Measurements from ENCODE around the gene ADIG. TPM values are rescaled to one million over a fixed set of nuclear protein-coding genes. Genes with fewer than 3 reads are reported as not detected.

The ADIG gene
- polyA plus RNA-seq, 4 donors: not detected

DNA sequence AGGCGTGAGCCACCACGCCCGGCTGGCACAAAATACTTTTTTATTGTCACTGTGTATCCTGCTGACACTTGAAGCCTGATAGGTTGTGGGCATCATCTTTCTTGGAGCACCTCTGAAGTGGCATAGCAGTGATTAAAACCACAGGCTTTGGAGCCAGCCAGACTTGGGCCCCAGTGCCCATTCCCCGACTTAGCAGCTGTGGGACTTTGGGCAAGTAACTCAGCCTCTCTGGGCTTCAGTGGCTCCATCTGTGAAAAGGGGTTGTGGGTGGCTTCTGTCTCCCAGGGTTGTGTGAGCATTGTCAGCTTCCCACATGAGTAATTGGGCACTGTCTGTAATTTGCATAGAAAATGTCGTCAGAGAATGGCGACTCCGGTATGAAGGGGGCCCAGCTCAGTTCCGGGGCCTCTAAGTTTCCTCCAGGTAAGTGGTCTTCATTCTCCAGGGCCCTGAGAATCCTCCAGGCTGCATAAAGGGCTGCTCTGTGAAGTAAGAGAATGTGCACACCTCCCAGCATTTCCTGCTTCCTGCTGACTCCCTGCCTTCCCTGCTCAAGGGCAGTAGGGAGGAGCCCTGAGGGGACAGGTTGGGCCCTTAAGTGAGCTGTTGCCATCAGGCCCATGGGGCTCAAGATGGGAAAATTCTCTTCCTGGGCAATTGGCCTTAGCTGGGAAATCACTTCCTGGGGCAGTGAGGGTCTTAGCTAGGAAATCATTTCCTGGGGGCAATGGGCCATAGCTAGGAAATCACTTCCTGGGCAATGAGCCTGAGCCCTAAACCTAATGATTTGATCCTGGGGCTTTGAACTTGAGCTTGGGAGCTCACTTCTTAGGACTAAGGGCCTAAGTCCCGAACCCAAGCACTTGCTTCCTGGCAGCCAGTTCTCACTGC lies 47.8 kb downstream of the ADIG start:
- DNase-seq (ENCODE audit: low read depth in 4 of 4, low spot score in 3 of 4): no peak

DNA sequence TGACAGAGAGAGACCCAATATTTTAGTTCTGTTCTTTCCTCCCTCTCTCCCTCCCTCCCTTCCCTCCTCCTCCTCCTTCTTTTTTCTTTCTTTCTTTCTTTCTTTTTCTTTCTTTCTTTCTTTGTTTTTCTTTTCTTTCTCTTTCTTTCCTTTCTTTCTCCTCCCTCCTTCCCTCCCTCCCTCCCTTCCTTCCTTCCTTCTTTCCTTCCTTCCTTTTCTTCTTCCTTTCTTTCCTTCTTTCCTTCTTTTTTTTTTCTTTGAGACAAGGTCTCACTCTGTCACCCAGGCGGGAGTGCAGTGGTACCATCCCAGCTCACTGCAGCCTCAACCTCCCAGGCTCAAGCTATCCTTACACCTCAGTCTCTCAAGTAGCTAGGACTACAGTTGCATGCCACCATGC lies 49.0 kb downstream of the ADIG start:
- DNase-seq (ENCODE audit: low read depth in 4 of 4, low spot score in 3 of 4): no peak

DNA sequence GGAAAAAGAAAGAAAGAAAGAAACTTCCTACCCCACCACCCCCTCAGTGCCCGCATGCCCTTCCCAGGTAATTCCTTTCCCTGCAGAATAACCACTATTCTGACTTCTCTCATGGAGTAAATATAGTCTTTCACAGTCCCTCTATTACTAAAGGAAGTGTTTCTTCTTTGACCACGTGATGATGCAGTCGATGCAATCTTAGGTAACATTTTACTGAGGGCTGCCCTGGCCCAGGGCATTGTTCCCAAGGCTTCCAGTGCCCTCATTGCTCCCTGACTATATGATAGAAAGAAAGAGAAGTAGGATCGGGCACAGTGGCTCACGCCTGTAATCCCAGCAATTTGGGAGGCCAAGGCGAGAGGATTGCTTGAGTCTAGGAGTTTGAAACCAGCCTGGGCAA lies 49.7 kb downstream of the ADIG start:
- DNase-seq (ENCODE audit: low read depth in 4 of 4, low spot score in 3 of 4): no peak

DNA sequence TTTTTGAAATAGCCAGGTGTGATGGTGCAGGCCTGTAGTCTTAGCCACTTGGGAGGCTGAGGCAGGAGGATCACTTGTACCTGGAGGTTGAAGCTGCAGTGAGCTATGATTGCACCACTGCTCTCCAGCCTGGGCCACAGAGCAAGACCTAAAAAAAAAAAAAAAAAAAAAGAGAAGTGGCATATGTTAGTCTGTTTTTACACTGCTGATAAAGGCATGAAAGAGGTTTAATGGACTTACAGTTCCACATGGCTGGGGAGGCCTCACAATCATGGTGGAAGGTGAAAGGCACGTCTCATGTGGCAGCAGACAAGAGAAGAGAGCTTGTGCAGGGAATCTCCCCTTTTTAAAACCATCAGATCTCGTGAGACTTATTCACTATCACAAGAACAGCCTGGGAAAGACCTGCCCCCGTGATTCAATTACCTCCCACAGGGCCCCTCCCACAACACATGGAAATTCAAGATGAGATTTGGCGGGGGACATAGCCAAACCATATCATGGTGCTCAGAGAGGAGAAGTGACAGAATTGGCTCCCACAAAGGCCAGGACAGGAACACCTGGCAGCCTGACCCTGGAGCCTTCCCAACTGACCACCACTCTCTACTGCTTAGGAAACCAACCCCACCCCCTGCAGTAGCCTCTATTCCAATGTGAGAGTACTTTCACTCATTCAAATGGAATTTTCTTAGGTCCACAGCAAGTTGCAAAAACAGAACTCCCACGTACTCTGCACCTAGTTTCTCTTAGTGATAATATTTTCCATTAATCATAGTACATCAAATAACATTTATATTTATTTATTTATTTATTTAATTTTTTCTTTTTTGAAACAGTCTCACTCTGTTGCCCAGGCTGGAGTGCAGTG lies 50.4 kb downstream of the ADIG start:
- no peak for DNase-seq (ENCODE audit: low read depth in 4 of 4, low spot score in 3 of 4)

DNA sequence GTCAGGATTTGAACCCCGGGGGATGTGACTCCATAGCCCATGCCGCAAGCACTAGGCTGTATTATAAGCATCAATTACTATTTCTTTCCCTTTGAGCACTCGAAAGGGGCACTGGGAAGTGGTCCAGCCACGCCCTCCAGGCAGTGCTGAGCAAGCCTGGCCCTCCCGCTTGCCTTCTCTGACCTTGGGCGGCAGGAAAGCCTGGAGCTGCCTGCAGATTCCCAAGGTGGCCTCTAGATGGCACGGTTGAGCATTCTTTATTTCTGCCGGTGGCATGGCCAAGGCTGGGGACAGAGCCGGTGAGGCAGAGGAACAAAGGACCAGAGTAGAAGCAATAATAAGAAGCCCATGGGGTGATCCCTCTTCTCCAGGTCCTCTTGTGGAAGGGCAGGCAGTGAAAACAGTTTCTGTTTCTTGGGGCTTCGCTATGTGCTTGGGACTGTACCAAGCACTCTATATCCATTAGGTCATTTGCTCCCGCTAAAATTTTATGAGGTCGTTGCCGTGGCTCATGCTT lies 52.6 kb downstream of the ADIG start:
- DNase-seq (ENCODE audit: low read depth in 4 of 4, low spot score in 3 of 4): peak in 1 of 4 donors; percentile 21

DNA sequence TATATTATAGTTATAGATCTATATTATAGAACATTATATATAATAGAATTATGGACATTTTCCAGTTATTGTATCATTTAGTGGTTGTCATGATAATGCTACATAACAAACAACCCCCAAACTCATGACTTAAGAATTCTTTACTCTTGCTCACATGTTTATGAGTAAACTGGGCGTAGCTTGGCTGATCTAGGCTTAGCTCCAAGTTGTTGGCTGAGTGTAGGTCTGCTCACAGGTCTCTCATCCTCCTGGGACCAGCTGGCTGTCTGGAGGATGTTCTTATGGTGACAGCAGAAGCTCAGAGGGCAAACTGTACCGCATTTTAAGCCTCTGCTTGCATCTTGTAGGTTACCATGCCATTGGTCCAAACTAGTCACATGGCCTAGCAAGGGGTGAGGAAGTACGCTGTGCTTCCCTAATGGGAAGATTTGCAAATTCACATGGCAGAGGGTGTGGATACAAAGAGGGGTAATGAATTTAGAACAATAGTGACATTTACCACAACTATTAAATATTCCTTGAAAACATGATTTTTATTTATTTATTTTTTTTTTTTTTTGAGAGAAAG lies 54.8 kb downstream of the ADIG start:
- DNase-seq (ENCODE audit: low read depth in 4 of 4, low spot score in 3 of 4): no peak

Other genes with a start within 250 kb of the ADIG start
- gene LBP, start 234.7 kb upstream of the ADIG start, polyA plus RNA-seq (ENCODE audit: insufficient read length in 4 of 4): under 1 TPM in 3 of 4 donors, not detected in 1; 0.04 to 0.10 (median 0.08) TPM
- gene SNHG17, start 145.9 kb upstream of the ADIG start, polyA plus RNA-seq (ENCODE audit: insufficient read length in 4 of 4): 10 to 100 TPM; 29.6 to 66.2 (median 31.8) TPM
- 10 to 100 TPM; 32.2 to 43.2 (median 37.2) TPM for gene RALGAPB, start 108.4 kb upstream of the ADIG start, polyA plus RNA-seq (ENCODE audit: insufficient read length in 4 of 4)
- gene ARHGAP40, start 20.6 kb downstream of the ADIG start, polyA plus RNA-seq (ENCODE audit: insufficient read length in 4 of 4): 1 to 10 TPM in 2 of 4 donors, under 1 TPM in 2; 0.45 to 2.4 (median 1.1) TPM
- 1 to 10 TPM; 1.4 to 2.1 (median 1.7) TPM for gene SLC32A1, start 143.3 kb downstream of the ADIG start, polyA plus RNA-seq (ENCODE audit: insufficient read length in 4 of 4)
- 10 to 100 TPM in 1 of 4 donors, 1 to 10 TPM in 3; 8.9 to 10.5 (median 9.9) TPM for gene ACTR5, start 167.3 kb downstream of the ADIG start, polyA plus RNA-seq (ENCODE audit: insufficient read length in 4 of 4)
- gene PPP1R16B, start 224.5 kb downstream of the ADIG start, polyA plus RNA-seq (ENCODE audit: insufficient read length in 4 of 4): 1 to 10 TPM; 6.9 to 9.0 (median 8.3) TPM